GM12864 (cell line): ENCODE data around the gene VAV3.

Experiments used
- DNase-seq: peaks from one replicate; pipeline ENCODE4 v3.0.0-alpha.2; 2011; ENCODE audit warnings: low read depth
- H3K4me3 ChIP-seq: 2 replicates; pipeline ENCODE4 v1.5.1; 2011; ENCODE audit warnings: mild to moderate bottlenecking, low read depth, low read length, control low read depth
- TF ChIP-seq, protein P1 (sequence below): IDR thresholded peaks from 2 replicates; pipeline ENCODE4 v1.5.1; 2011; ENCODE audit warnings: low read depth, mild to moderate bottlenecking, moderate library complexity, low read length, control low read depth, inconsistent platforms; ENCODE audit errors: missing control alignments

The VAV3 gene

DNA sequence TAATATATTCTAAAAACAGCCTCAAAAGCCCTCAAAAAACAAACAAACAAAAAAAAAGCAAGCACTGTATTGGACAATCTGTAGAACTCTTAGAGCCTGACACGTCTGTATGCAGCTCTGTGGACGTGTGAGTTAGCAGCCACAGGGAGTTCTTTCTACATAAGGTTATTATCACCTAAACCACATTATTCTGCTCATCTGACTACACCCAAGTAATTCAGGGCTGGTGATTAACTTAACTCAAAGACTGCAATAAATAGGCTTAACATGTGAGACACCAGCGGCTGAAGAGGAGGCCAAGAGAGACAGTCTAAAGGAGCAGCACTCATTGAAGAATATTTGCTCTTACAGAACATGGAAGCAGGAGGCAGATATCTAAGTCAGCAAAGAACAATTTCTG is 316.0 kb downstream of the VAV3 start:
- TF ChIP-seq, protein P1, sequence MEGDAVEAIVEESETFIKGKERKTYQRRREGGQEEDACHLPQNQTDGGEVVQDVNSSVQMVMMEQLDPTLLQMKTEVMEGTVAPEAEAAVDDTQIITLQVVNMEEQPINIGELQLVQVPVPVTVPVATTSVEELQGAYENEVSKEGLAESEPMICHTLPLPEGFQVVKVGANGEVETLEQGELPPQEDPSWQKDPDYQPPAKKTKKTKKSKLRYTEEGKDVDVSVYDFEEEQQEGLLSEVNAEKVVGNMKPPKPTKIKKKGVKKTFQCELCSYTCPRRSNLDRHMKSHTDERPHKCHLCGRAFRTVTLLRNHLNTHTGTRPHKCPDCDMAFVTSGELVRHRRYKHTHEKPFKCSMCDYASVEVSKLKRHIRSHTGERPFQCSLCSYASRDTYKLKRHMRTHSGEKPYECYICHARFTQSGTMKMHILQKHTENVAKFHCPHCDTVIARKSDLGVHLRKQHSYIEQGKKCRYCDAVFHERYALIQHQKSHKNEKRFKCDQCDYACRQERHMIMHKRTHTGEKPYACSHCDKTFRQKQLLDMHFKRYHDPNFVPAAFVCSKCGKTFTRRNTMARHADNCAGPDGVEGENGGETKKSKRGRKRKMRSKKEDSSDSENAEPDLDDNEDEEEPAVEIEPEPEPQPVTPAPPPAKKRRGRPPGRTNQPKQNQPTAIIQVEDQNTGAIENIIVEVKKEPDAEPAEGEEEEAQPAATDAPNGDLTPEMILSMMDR = no peak
- no peak for DNase-seq
- H3K4me3 ChIP-seq = no peak overlapping the region

DNA sequence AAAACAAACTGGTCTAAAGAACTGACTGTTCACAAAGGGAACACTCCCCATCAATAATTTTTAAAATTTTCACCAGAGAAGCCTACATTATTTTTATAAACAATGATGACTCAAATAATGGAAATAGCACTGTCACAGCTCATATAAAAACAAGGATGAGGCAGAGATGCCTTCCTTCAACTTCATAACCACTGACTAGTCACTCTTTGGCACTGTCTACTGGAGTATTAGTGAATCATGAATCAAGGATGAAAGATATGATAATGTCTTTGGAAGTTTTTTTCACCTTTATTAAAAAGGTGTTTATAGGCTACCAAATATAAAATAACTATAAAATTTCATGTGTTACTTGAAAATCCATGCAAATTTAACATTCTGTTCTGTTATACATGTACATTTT is 316.9 kb downstream of the VAV3 start:
- no peak overlapping the region for H3K4me3 ChIP-seq
- no peak for DNase-seq
- TF ChIP-seq, protein P1 = no peak

DNA sequence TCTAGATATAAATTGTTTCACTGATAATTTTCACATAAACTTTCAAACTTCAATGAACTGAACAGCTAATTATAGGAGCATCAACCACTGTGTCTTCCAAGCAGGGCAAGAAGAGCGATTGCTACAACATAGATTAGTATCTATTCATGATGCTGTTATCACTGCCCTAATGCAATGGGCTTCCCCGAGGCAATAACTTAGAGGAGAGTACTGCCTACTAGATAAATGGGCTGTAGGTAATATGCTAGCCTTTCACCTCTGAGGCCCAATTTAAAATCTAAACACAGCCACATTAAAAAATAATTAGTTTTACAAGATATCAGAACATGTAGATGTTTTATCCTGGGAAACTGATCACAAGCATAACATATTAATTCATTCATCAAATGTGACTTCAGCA is 318.0 kb downstream of the VAV3 start:
- TF ChIP-seq, protein P1 = no peak
- H3K4me3 ChIP-seq = no peak overlapping the region
- DNase-seq = no peak

DNA sequence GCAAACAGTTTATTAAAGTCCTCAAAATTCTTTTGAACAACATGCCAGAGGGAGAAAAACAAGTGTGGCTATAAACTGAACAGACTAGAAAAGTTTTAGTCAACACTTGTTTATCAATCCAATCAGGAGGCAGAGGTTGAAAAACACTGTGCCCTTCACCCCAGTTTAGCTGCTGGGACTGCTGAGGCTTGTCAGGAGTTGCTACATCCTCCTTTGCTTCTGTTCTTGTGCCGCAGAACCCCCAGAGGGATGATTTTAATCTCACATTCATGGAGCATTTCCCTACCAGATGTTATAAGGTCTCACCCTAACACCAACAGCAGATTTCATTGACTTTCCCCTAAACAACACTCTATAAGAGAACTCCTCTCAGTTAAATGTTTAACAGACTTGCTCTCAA is 321.2 kb downstream of the VAV3 start:
- no peak for DNase-seq
- no peak overlapping the region for H3K4me3 ChIP-seq
- TF ChIP-seq, protein P1 = no peak

DNA sequence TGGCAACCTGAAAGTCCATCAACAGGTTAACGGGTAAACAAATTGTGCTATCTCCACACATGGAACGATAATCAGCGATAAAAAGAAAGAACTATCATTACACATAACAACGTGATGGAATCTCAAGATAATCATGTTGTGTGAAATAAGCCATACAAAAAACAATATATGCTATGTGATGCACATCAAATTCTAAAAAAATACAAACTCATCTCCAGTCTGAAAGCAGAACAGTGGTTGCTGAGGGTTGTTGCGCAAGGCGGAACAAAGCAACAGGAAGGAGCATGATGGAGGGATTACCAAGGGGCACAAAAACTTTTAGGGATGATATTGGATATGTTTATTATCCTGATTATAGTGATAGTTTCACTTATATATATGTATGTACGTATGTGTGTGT is 324.8 kb downstream of the VAV3 start:
- TF ChIP-seq, protein P1 = no peak
- no peak for DNase-seq

DNA sequence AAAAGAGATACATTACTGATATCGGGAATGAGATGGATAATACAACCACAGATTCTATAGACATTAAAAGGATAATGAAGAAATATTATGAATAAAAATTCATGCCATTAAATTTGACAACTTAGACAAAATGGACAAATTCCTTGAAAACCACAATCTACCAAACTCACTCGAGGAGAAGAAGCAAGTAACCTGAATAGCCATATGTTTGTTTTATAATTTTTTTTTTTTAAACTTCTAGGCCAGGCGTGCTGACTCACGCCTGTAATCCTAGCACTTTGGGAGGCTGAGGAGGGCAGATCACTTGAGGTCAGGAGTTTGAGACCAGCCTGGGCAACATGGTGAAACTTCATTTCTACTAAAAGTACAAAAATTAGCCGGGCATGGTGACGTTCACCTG is 327.9 kb downstream of the VAV3 start:
- DNase-seq = no peak
- no peak overlapping the region for H3K4me3 ChIP-seq
- TF ChIP-seq, protein P1 = no peak

More for the DNA sequence above, 324.8 kb downstream of the VAV3 start:
- H3K4me3 ChIP-seq = no peak overlapping the region

DNA sequence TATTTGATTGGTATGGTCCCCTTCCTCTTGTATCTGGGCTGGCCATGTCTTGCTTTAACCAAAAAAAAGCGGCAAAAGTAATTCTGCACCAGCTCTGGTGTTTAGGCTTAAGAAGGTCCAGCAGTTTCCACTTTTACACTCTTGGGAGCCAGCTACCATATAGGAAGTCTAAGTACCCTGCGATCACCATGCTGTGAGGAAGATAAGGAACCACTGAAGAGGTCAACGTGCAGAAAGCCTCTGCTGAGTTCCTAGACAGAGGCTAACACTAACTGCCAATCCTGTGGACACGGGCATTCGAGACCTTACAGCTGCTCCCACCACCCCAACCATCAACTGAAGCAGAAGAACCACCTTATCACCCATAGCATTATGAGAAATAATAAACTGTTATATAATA is 331.4 kb downstream of the VAV3 start:
- no peak overlapping the region for H3K4me3 ChIP-seq
- no peak for DNase-seq
- TF ChIP-seq, protein P1 = no peak
